ENCODE data around the gene CLEC4M. TPM values are rescaled to one million over a fixed set of nuclear protein-coding genes. Genes with fewer than 3 reads are reported as not detected.

The CLEC4M gene, protein sequence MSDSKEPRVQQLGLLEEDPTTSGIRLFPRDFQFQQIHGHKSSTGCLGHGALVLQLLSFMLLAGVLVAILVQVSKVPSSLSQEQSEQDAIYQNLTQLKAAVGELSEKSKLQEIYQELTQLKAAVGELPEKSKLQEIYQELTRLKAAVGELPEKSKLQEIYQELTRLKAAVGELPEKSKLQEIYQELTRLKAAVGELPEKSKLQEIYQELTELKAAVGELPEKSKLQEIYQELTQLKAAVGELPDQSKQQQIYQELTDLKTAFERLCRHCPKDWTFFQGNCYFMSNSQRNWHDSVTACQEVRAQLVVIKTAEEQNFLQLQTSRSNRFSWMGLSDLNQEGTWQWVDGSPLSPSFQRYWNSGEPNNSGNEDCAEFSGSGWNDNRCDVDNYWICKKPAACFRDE
- not detected for total RNA-seq

- DNase-seq (ENCODE audit: low spot score) (no peak), ATAC-seq (no peak)
- Mint-ChIP-seq H3K36me3 (peaks cover 19% of the 10 kb centered on the region), H3K4me1 (ENCODE audit: low read depth in 2 of 2) (no peaks in the 10 kb centered on the region), H3K4me3 (no peak within 1 kb of the TSS), H3K27ac (no peak within 1 kb of the TSS), H3K9me3 (peaks cover 12% of the 10 kb centered on the region), H3K27me3 (peaks cover 15 to 25% of the 10 kb centered on the region in 2 donors)
These were observed at the start of gene CLEC4M for GRCh38 chr19:7762719-7763293. Gene CLEC4M (plus strand): TSS chr19:7763243. CDS start chr19:7763267, 24 bp downstream.

DNA sequence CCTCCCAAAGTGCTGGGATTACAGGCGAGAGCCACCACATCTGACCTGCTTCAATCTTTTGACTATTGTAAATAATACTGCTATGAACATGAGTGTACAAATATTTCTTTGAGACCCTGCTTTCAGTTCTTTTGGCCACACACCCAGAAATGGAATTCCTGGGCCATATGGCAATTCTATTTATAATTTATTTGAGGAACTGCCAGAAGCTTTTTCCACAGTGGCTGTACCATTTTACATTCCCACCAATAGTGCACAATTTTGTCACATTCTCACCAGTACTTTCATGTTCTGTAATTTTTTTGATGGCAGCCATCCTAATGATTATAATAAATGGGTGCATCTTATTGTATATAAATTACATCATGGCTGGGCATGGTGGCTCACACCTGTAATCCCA is 47.4 kb upstream of the CLEC4M start:
- DNase-seq (ENCODE audit: low spot score), result no peak
- Mint-ChIP-seq H3K4me3 (no peak overlapping the region), H3K27ac (no peak overlapping the region), H3K4me1 (ENCODE audit: low read depth in 2 of 2) (no peaks in the 10 kb centered on the region), H3K27me3 (peaks cover 0 to 4% of the 10 kb centered on the region in 2 donors), H3K36me3 (no peaks in the 10 kb centered on the region), H3K9me3 (no peaks in the 10 kb centered on the region)
- no peak for ATAC-seq

GRCh38 chr19:7716762-7717161 is 46.3 kb upstream of the CLEC4M start:
- Mint-ChIP-seq H3K4me3 (no peak overlapping the region), H3K27me3 (peaks cover 0 to 2% of the 10 kb centered on the region in 2 donors), H3K27ac (no peak overlapping the region)

DNA sequence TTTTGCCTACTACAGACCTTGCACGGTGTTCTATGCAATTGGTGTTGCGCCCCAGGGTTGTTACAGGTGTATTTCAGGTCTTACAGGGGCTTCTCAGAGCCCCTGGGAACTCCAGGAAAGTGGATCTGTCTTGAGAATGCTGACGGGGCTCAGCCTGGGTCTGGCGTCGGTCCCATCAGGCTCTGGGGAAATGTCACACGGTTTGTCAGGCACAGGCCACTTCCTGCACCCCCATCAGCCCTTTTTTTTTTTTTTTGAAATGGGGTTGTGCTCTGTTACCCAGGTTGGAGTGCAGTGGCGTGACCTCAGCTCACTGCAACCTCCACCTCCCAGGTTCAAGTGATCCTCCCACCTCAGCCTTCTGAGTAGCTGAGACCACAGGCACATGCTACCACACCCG is 44.4 kb upstream of the CLEC4M start:
- H3K27ac Mint-ChIP-seq, result no peak overlapping the region

More at GRCh38 chr19:7716762-7717161, 46.3 kb upstream of the CLEC4M start:
- no peaks in the 10 kb centered on the region for H3K4me1 Mint-ChIP-seq (ENCODE audit: low read depth in 2 of 2)
- no peak for ATAC-seq
- H3K9me3 Mint-ChIP-seq, result no peaks in the 10 kb centered on the region
- H3K36me3 Mint-ChIP-seq, result no peaks in the 10 kb centered on the region
- no peak for DNase-seq (ENCODE audit: low spot score)

GRCh38 chr19:7720351-7720750 is 42.7 kb upstream of the CLEC4M start:
- no peaks in the 10 kb centered on the region for H3K9me3 Mint-ChIP-seq
- H3K4me3 Mint-ChIP-seq, result no peak overlapping the region
- no peaks in the 10 kb centered on the region for H3K4me1 Mint-ChIP-seq (ENCODE audit: low read depth in 2 of 2)
- H3K36me3 Mint-ChIP-seq, result no peaks in the 10 kb centered on the region
- ATAC-seq (no peak), DNase-seq (ENCODE audit: low spot score) (no peak)
- H3K27me3 Mint-ChIP-seq, result peaks cover 5 to 8% of the 10 kb centered on the region in 2 donors
- H3K27ac Mint-ChIP-seq, result no peak overlapping the region

More for the DNA sequence above, 44.4 kb upstream of the CLEC4M start:
- H3K4me1 Mint-ChIP-seq (ENCODE audit: low read depth in 2 of 2), result no peaks in the 10 kb centered on the region
- no peak overlapping the region for H3K4me3 Mint-ChIP-seq
- peaks cover 8% of the 10 kb centered on the region in 2 donors for H3K27me3 Mint-ChIP-seq
- H3K9me3 Mint-ChIP-seq, result no peaks in the 10 kb centered on the region
- ATAC-seq, result no peak
- DNase-seq (ENCODE audit: low spot score), result no peak
- no peaks in the 10 kb centered on the region for H3K36me3 Mint-ChIP-seq

DNA sequence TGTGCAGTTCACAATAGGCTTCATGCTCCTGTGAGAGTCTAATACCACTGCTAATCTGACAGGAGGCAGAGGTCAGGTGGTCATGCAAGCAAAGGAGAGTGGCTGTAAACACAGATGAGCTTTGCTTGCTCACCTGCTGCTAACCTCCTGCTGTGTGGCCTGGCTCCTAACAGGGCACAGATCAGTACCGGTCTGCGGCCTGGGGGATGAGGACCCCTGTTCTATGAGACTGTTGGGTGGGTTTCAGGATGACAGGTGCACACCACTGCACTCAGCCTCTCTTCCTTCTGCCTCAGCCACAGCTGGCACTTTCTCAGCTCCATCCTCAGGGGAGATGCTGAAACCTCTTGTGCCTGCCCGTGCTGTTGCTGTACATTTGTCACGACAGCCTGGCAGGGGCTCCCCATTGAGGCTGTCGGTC is 40.8 kb upstream of the CLEC4M start:
- Mint-ChIP-seq H3K4me3 (no peak overlapping the region), H3K4me1 (ENCODE audit: low read depth in 2 of 2) (no peaks in the 10 kb centered on the region)
- no peak for ATAC-seq

GRCh38 chr19:7725791-7726190 is 37.3 kb upstream of the CLEC4M start:
- no peaks in the 10 kb centered on the region for H3K9me3 Mint-ChIP-seq
- H3K4me3 Mint-ChIP-seq, result no peak overlapping the region
- DNase-seq (ENCODE audit: low spot score) (no peak), ATAC-seq (no peak)
- peaks cover 30 to 35% of the 10 kb centered on the region in 2 donors for H3K27me3 Mint-ChIP-seq
- H3K36me3 Mint-ChIP-seq, result no peaks in the 10 kb centered on the region
- H3K4me1 Mint-ChIP-seq (ENCODE audit: low read depth in 2 of 2), result no peaks in the 10 kb centered on the region
- no peak overlapping the region for H3K27ac Mint-ChIP-seq

More for the DNA sequence above, 40.8 kb upstream of the CLEC4M start:
- Mint-ChIP-seq H3K9me3 (no peaks in the 10 kb centered on the region), H3K36me3 (no peaks in the 10 kb centered on the region), H3K27me3 (peaks cover 10 to 11% of the 10 kb centered on the region in 2 donors), H3K27ac (no peak overlapping the region)
- DNase-seq (ENCODE audit: low spot score), result no peak

- no peak overlapping the region for H3K27ac Mint-ChIP-seq
- H3K36me3 Mint-ChIP-seq, result no peaks in the 10 kb centered on the region
- peaks cover 30 to 39% of the 10 kb centered on the region in 2 donors for H3K27me3 Mint-ChIP-seq
- no peak overlapping the region for H3K4me3 Mint-ChIP-seq
- DNase-seq (ENCODE audit: low spot score) (no peak), ATAC-seq (no peak)
- no peaks in the 10 kb centered on the region for H3K9me3 Mint-ChIP-seq
- peaks cover 0 to under 1% of the 10 kb centered on the region in 2 donors for H3K4me1 Mint-ChIP-seq (ENCODE audit: low read depth in 2 of 2)
These were observed 33.8 kb upstream of the CLEC4M start for GRCh38 chr19:7729211-7729610.

DNA sequence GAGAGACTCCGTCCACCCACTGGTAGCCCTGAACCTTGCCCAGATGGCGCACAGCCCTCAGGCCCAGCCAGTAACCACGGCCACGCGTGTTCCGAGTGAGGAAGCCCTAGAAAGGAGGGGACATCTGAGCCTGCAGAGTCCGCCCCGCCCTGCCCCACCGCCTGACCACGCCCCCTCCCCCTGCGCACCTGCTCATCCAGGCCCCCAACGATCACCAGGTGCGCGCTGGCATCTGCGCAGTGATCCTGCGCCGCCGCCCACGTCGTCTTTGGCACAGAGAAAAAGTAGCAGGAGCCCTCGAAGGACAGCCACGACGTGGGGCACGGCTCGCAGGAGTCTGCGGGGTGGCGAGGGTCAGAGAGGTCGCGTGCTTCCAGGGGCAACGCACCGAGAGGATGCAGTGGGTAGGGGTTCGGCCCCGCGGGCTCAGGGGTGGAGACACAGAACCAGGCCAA is 33.2 kb upstream of the CLEC4M start:
- Mint-ChIP-seq H3K36me3 (no peaks in the 10 kb centered on the region), H3K27ac (no peak overlapping the region), H3K27me3 (peaks cover 37 to 43% of the 10 kb centered on the region in 2 donors), H3K9me3 (no peaks in the 10 kb centered on the region), H3K4me3 (no peak overlapping the region), H3K4me1 (ENCODE audit: low read depth in 2 of 2) (peaks cover 0 to 3% of the 10 kb centered on the region in 2 donors)
- ATAC-seq (no peak), DNase-seq (ENCODE audit: low spot score) (no peak)

GRCh38 chr19:7730286-7731217 is 32.5 kb upstream of the CLEC4M start:
- no peaks in the 10 kb centered on the region for H3K9me3 Mint-ChIP-seq
- DNase-seq (ENCODE audit: low spot score), result no peak
- H3K27ac Mint-ChIP-seq, result no peak overlapping the region
- no peaks in the 10 kb centered on the region for H3K36me3 Mint-ChIP-seq
- ATAC-seq, result peak in 1 of 2 donors; percentile 12
- peaks cover 44 to 48% of the 10 kb centered on the region in 2 donors for H3K27me3 Mint-ChIP-seq
- H3K4me1 Mint-ChIP-seq (ENCODE audit: low read depth in 2 of 2), result peaks cover 0 to 3% of the 10 kb centered on the region in 2 donors
- H3K4me3 Mint-ChIP-seq, result no peak overlapping the region

- H3K9me3 Mint-ChIP-seq, result no peaks in the 10 kb centered on the region
- H3K27ac Mint-ChIP-seq, result no peak overlapping the region
- no peak for DNase-seq (ENCODE audit: low spot score)
- peaks cover 47 to 49% of the 10 kb centered on the region in 2 donors for H3K27me3 Mint-ChIP-seq
- no peak overlapping the region for H3K4me3 Mint-ChIP-seq
- peaks cover 0 to 3% of the 10 kb centered on the region in 2 donors for H3K4me1 Mint-ChIP-seq (ENCODE audit: low read depth in 2 of 2)
- no peaks in the 10 kb centered on the region for H3K36me3 Mint-ChIP-seq
- ATAC-seq, result no peak
These were observed 31.8 kb upstream of the CLEC4M start for GRCh38 chr19:7731218-7731595.

DNA sequence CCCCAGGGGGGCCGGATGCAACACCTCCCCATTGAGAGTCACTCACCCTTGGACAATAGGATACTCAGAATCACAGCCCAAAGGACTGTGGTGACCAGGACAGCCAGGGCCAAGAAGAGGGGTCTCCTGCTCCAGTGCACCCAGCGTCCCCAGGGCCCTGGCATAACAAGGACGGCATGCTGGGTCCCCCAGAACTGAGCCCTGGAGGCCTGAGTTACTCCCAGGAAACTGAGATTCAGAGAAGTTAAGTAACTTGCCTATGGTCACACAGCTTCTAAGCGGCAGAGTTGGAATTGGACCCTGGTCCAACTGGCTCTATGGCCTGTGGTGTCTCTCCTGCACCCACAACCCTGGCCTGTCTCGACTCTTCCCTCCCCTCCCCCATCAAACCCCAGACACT is 31.4 kb upstream of the CLEC4M start:
- DNase-seq (ENCODE audit: low spot score) (no peak), ATAC-seq (peak; percentile 8 to 34)
- no peaks in the 10 kb centered on the region for H3K36me3 Mint-ChIP-seq
- peaks cover 0 to 3% of the 10 kb centered on the region in 2 donors for H3K4me1 Mint-ChIP-seq (ENCODE audit: low read depth in 2 of 2)
- peaks cover 45 to 53% of the 10 kb centered on the region in 2 donors for H3K27me3 Mint-ChIP-seq
- H3K9me3 Mint-ChIP-seq, result no peaks in the 10 kb centered on the region
- no peak overlapping the region for H3K4me3 Mint-ChIP-seq
- H3K27ac Mint-ChIP-seq, result no peak overlapping the region

GRCh38 chr19:7732045-7732444 is 31.0 kb upstream of the CLEC4M start, which contains the start of gene CLEC4G:
Gene CLEC4G (minus strand): TSS chr19:7732110. CDS start chr19:7732102, 8 bp downstream.
- peaks cover 0 to 3% of the 10 kb centered on the region in 2 donors for H3K4me1 Mint-ChIP-seq (ENCODE audit: low read depth in 2 of 2)
- H3K4me3 Mint-ChIP-seq, result no peak within 1 kb of the TSS
- H3K36me3 Mint-ChIP-seq, result no peaks in the 10 kb centered on the region
- H3K27ac Mint-ChIP-seq, result no peak within 1 kb of the TSS
- no peak for DNase-seq (ENCODE audit: low spot score)
- peak in 1 of 2 donors; percentile 7 for ATAC-seq
- peaks cover 44 to 56% of the 10 kb centered on the region in 2 donors for H3K27me3 Mint-ChIP-seq
- H3K9me3 Mint-ChIP-seq, result no peaks in the 10 kb centered on the region

Data from natural killer cell treated with Interleukin-12 subunit alpha and Interleukin-12 subunit beta and Interleukin-15 and Interleukin-18, amount 100 ng/mL, for 72 hours (primary cell).